Erythroblast (primary cell): ENCODE data around the gene TBX21.

Experiments used
- DNase-seq, 2 experiments: peaks; one replicate each; lab custom pipeline; 2025; lab: John Stamatoyannopoulos, UW
- GATA1 ChIP-seq: IDR thresholded peaks from 2 replicates; pipeline ENCODE4 v1.6.1; 2011; ENCODE audit warnings: low read depth, mild to moderate bottlenecking, control low read depth, low read length, moderate library complexity
- POLR2A ChIP-seq: IDR thresholded peaks from 2 replicates; pipeline ENCODE4 v1.6.1; 2011; ENCODE audit warnings: mild to moderate bottlenecking, low read length

TBX21 gene

DNA sequence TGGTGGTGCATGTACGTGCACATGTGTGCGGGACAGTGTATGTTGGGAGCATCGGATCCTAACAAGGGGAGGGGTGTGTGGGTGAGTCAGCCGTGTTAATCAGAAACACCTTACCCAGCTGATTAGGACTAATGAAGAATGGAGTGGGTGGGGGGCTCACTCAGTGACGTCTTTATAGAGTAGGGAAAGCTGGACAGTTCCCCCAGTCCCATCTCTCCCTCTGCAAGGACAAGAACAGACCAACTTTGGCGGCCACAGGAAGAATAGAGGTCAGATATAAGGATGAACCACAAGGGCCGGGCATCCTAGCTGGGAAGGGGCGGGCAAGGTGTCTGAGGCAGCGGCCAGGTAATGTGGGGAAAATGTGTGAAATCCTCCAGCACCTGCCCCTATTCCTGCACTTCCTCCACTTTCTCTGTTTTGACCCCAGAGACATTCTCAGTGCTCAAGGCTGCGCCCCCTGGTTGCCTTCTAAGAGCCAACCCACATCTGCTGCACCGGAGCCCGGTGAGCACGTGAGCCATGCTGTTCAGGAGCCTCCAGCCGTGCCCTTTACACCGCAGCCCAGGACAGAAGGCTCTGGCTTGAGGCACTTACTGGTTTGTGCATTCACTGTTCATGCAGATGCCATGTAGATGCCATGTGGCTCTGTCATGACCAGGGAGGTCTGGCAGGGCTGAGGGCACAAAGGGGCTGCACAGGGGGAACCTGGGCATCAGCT, 18.9 kb upstream of the TBX21 start:
- no peak for DNase-seq
- TF ChIP-seq POLR2A, result no peak
- TF ChIP-seq GATA1, result no peak

DNA sequence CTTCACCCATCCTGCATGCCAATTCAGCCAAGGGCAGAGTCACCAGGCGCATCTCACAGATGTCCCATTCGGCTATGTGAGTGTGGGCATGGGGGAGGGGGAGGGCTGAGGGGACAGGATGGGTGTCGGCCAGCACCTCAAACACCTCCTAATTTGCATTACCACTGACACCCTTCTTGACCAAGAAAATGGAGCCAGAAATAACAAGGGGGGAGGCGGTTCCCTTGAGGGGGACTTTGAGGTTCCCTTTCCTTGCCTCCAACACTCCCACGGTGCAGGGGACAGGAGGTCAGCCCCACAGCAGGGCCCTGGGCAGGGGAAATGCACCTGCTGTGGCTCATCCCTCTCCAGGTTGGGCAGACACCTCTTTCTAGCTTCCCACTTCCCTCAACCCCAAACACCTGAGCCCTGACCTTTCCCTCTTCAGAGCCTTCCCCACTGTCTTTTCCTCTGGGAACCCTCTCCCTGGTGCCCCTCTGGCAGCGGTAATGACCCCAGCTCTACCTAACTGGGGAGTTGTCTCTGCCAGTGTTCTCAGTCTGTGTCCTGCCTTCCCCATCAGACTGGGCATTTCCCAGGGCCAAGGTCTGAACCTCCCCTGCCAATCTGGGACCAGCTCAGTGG, 18.2 kb upstream of the TBX21 start:
- TF ChIP-seq POLR2A, result no peak
- no peak for TF ChIP-seq GATA1
- DNase-seq, result no peak

DNA sequence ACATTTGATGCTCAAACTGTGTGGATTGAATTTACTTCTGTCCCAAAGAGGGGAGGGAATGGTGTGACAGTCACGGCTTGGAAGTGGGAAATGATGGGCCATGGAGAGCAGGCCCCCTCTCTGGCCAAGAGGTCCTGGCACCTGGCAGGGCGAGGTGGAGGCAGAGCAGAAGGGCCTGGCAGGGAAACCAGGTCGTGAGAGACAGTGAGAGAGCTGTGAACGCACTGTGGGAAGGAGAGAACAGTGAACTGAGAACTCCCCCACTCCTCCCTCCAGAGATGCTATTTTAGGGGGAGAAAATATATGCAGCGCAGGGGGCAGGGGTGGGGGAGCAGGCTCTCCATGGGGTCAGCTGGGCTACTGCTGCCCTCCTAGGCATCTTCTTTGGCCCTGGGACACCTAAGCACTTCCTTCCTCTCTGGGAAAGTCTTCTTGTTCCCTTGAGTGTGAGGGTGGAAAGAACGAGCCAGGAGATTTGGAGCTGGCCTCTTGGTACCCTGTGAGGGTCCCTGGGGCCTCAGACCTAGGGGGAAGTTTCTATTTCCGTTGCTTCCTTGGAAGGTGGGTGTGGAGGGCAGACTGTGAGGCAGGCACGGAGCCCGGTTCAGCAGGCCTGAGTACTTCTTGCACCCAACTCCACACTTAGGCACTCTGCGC, 17.2 kb upstream of the TBX21 start:
- TF ChIP-seq GATA1, result no peak
- TF ChIP-seq POLR2A, result no peak
- DNase-seq, result no peak

DNA sequence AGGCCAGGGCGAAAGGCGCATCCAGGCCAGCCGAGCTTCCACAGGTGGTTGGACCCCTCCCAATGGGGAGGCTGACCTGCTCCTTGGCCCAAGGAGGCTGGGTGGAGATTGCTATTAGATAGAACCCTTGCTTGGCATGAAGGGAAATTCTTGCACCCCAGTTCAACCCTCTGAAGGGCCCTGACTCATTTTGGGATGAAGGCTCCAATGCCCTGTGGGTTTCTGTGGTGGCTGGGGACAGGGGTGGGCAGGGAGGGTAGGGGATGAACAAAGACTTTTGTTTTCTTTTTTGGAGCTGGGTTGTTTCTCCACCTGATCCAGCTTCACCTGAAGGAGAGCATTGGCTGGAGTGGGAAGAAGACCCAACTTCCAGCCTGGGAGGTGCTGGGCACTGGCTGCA, 16.7 kb upstream of the TBX21 start:
- DNase-seq, result no peak
- TF ChIP-seq POLR2A (no peak), GATA1 (no peak)

DNA sequence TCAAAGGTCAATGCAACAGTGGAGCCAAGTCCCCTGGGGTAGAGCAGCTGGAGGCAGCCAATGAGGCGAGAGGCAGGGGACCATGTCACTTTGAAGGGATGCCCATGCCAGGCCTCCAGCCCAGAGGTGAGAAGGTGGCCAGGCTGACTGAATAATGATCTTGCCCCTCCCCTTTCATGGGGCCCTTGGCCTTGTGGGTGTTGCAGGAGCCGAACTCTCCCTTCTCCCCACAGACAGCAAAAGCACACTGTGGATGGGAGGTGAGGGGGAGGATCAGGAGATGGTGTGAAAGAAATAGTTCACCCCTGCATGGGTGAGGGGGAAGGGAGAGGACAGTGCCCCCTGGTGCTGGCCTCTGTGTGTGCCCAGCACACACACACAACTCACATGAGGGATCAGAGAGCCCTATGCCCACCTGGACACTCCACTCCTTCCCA, 15.8 kb upstream of the TBX21 start:
- DNase-seq, result no peak

DNA sequence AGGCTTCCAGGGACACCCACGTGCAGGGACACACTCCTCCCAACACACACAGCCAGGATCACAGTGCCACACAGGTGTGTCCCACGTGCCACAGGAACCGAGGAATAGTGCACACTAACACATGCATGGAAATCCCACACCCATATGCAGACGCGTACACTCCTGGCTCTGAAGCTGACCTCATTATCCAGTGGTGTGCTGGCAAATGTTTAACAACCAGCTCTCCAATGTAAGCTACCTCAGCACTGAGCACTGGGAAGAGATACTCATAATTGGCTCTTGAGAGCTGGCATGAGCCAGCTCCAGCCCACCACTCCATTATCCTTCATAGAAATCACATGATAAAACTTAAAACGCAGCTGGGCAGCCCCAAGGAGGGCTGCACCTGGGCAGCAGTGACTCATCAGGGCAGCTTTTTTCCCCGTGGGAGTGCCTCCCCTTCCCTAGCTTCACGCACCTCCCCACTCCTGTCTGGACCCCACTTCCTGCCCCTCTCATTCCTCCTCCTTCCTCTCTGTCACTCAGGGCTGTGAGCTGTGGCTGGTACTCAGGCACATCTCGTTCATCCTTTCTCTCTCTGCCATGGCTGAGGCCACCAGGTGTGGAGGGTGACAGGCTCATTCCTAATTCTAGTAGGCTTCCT, 14.9 kb upstream of the TBX21 start:
- TF ChIP-seq GATA1 (no peak), POLR2A (no peak)
- no peak for DNase-seq

More for the DNA sequence above, 15.8 kb upstream of the TBX21 start:
- TF ChIP-seq POLR2A, result no peak
- TF ChIP-seq GATA1, result no peak

DNA sequence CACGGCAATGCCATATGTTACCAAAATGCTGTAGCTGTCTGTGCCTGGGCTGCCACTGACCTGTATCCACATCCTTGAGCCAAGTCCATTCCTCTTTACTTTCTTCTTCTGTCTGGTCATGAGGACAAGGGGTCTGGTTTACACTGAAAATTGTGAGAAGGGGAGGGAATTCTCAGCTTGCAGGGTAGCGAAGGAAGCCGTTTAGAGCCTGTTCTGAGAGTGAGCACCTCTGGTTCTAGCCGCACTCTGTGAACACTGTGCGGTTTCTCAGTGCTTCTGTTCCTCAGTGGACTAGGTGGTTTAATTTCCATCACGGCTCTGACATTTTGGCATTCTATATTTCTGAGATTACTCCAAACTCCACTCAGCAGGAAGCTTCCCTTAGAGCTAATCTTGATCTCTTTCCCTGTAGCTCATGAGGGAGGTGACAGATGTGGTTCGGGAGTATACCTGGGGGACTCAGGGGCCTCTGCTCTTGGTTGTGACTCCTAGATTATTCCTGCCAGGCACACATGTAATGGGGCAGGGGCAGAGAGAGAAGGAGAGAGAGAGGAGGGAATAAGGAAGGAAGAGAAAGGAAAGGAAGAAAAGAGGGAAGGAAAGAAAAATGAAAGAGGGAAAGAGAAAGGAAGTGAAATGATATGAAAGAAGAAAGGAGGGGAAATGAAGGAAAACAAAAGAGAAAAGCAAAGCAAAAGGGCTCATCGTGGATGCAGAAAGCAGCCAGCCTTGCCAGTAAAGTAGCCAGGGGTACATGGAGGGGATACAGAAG, 14.2 kb upstream of the TBX21 start:
- TF ChIP-seq GATA1 (no peak), POLR2A (no peak)
- DNase-seq, result no peak

DNA sequence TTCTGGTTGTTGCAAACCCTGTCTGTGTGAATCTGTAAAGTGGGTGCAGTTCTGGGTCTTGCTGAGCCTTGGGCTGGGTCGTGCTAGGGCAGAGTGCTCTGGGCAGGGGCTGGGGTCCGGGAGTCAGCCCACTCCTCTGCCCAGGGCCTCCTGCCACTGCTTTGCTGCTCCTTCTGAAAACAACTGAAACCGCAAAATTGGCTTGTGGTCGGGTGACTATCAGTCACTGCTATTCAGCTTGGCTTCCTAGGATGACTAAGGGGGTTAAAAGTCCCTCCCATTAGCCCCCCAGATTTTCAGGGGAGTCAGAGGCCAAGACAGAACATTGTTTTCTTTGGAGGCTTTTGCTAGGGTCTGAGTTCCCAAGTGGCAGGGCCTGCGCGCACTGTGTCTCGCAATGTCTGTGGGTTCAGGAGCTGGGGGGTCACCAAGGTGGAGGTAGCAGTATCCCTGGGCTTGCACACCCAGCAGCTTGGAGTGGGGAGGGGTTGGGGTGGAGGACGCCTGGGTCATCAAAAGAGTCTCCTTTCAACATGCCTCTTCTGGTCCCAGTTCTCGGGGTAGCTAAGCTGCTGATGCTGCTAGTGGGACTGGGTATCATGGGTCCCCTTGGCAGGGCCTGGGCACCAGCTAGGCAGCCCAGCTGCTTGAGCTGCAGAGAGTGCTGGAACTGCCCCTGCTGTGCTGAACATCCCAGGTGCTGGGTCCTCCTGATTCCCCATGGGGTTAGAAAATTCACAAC, 13.5 kb upstream of the TBX21 start:
- no peak for DNase-seq
- TF ChIP-seq GATA1, result no peak
- TF ChIP-seq POLR2A, result no peak

DNA sequence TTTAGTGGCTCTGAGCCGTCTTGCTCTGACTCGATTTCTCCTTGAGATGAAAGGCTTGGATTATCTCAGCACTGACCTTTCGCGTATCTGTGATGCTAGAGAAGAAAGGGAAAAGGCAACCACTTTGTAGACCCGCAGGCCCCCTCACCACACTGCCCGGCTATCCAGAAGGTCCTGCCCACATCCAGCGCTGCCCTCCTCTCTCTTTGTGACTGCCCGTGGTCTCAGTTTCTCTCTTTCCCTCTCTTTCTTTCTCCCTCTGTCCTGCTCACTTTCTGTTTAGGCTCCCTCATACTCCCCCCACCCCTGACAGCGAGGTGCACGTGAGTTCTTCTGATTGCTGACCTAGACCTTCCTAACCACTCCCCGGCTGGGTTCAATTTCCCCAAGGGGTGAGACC, 12.8 kb upstream of the TBX21 start:
- TF ChIP-seq POLR2A (no peak), GATA1 (no peak)
- DNase-seq, result no peak

DNA sequence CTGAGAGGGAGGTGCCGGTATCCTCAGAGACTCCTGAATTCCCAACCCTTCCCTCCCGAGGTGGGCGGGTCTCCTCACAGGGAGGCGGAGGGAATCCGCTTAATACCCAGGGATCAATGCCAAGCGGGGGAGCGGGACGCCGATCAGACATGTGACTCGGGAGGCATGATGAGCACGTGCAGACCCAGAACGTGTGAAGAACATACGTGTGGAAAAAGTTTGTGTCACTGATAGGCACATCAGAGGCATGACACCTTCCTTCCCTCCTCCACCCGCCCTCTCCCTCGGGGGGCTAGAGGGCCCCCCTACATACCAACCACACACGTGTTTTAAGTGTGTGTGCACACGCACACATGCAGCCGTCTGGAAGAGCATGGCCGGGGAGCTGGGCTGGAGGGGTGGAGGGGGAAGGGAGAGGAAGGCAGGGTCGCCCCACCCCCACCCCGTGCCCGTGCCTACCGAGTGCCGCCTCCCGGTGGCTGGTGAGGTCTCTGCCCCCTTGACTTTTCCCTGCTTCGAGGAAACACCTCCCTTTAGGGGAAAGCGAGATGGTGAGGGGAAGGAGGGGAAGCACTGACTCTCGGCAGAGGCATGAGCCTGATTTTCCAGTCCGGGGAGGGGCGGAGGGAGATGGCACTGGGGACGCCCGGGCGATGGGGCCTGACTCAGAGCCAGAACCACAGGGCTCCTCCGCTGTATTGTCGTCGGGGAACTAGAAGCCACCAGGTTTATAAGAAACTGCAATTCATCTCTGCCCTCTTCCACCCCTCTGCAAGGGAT, 12.1 kb upstream of the TBX21 start:
- no peak for DNase-seq
- TF ChIP-seq POLR2A, result no peak
- TF ChIP-seq GATA1, result no peak

DNA sequence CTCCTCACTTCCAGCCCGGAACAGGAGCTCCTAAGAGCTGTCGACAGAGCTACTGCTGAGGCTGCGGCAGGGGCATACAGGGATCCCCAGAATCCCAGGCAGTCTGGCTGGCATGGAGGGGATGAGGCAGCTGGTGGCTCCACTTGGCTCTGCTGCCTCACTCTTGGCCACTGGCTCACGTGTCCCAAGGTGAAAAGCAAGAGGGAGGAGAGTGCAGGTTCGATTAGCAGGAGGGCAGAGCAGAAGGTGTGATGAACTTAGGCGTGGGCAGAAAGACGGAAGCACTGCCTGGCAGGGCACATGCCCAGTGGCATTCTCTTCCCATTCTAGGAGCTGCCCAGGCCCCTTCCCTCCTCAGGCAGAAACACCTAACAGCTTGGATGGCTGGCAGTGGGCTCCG, 11.3 kb upstream of the TBX21 start:
- DNase-seq, result no peak
- TF ChIP-seq POLR2A (no peak), GATA1 (no peak)

DNA sequence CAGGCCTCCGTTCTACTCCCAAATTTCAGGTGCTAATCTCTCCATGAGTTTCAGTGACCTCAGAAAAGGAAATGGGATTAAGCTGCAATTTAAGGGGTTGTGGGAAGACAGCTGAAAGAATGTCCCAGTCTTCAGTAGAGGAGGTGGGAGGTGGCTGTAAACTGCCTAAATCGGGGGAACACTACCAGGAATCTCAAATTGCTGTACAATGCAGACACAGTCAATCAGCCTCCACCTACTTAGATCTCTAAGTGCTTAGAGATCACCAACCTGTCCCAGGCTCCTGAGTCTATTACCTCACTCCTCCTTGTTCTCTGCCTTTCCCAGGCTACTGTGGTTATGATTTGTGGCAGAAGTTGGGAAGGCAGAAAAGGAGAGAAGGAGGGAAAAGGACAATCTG, 8.3 kb upstream of the TBX21 start:
- DNase-seq, result no peak
- TF ChIP-seq POLR2A (no peak), GATA1 (no peak)
